Epithelial cell of proximal tubule (primary cell): ENCODE measurements around the gene LIG3. TPM values are rescaled to one million over a fixed set of nuclear protein-coding genes. Genes with fewer than 3 reads are reported as not detected.
"Not testable (repeated sequence)": the region's sequence is repeated elsewhere in the genome, so short reads cannot be mapped to it uniquely, and the experiment has no call there.

Experiments used
- DNase-seq: peaks from one replicate; pipeline ENCODE4 v3.0.0-alpha.2; 2011; ENCODE audit warnings: low read depth
- H3K4me3 ChIP-seq: 2 replicates; pipeline ENCODE4 v1.5.1; 2011; ENCODE audit warnings: low read depth, mild to moderate bottlenecking, low read length
- total RNA-seq: library from RNA; depleted of rRNA; stranded (reverse); fragments of >200 nt; gene quantifications from 2 replicates; pipeline ENCODE4 v1.2.3, GENCODE V29; 2015
- TF ChIP-seq, protein P1 (sequence below): conservative IDR thresholded peaks from 2 replicates; pipeline ENCODE4 v1.5.1; 2012; ENCODE audit warnings: low read depth, mild to moderate bottlenecking, low read length

The LIG3 gene
- total RNA-seq, 1 donor from 2014 or later: 36.2 TPM

DNA sequence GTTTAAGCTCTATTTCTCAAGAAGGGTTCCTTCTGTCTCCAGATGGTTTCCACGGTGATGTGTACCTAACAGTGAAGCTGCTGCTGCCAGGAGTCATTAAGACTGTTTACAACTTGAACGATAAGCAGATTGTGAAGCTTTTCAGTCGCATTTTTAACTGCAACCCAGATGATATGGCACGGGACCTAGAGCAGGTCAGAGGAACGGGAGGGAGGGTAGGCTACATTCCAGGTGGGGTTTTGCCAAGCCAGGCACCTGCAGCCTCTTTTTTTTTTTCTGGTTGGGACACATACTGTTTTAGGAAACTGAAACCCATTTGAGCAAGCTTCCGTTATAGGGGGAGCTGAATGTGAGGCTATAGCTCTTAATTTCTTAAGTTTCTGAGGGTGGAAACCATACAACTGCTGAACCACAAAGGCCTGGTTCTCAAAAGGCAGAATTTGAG is 10.6 kb downstream of the LIG3 start:
- no peak overlapping the region for H3K4me3 ChIP-seq
- TF ChIP-seq, protein P1, sequence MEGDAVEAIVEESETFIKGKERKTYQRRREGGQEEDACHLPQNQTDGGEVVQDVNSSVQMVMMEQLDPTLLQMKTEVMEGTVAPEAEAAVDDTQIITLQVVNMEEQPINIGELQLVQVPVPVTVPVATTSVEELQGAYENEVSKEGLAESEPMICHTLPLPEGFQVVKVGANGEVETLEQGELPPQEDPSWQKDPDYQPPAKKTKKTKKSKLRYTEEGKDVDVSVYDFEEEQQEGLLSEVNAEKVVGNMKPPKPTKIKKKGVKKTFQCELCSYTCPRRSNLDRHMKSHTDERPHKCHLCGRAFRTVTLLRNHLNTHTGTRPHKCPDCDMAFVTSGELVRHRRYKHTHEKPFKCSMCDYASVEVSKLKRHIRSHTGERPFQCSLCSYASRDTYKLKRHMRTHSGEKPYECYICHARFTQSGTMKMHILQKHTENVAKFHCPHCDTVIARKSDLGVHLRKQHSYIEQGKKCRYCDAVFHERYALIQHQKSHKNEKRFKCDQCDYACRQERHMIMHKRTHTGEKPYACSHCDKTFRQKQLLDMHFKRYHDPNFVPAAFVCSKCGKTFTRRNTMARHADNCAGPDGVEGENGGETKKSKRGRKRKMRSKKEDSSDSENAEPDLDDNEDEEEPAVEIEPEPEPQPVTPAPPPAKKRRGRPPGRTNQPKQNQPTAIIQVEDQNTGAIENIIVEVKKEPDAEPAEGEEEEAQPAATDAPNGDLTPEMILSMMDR: no peak
- DNase-seq: no peak

DNA sequence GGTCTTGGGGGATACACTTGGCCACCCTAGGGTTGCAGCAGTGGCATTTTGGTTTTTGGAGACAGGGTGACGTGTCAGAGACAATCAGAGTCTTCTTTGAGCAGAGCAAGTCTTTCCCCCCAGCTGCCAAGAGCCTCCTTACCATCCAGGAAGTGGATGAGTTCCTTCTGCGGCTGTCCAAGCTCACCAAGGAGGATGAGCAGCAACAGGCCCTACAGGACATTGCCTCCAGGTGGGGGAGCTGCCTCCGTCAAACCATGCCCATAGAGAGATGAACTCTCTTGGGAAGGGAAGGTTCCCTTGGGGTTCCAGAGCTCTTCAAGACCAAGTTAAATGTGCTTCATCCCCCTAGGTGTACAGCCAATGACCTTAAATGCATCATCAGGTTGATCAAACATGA is 11.3 kb downstream of the LIG3 start:
- no peak overlapping the region for H3K4me3 ChIP-seq
- TF ChIP-seq, protein P1: no peak
- no peak for DNase-seq

DNA sequence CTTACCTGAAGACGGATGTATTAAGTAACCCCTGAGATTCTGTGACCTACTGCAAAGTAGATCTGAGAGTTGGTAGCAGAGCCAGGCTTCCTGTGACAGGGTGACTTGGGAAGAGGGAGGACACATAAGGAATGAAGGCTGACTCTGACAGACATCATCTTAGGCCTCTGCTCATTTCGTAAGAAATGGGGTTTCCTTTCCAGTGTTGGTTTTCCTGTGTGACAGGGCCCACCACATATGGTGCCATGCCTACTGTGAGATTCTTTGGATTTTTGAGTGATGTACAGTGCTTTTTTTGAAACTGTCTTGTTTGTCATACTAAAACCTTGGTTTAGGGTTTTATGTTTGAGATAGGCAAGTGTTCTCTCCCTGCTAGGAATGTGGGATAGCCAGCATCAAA is 12.7 kb downstream of the LIG3 start:
- TF ChIP-seq, protein P1: no peak
- no peak overlapping the region for H3K4me3 ChIP-seq
- no peak for DNase-seq

GRCh38 chr17:34996422-34997285 is 16.3 kb downstream of the LIG3 start:
- no peak overlapping the region for H3K4me3 ChIP-seq
- TF ChIP-seq, protein P1: no peak
- no peak for DNase-seq

DNA sequence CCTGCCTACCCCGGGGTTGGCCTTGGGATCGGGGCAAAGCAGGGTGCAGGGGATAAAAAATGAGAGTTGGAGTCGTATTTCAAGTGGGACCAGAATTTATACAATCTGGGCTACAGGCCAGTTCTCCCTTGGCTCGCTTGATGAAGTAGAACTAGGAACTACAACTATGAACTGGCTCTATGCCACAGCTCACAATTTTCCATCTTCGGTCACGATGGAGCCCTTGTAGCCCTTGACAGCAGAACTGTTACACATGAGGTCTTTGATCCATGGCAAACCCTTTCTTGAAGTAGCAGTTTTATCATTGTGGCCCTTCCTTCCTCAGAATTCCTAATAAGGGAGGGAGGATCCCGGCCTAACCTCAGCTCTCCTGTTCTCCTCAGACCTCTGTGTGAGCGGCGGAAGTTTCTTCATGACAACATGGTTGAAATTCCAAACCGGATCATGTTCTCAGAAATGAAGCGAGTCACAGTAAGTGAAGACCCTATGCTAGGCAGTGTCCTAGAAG is 17.1 kb downstream of the LIG3 start:
- no peak overlapping the region for H3K4me3 ChIP-seq
- DNase-seq: peak; percentile 51
- TF ChIP-seq, protein P1: no peak

DNA sequence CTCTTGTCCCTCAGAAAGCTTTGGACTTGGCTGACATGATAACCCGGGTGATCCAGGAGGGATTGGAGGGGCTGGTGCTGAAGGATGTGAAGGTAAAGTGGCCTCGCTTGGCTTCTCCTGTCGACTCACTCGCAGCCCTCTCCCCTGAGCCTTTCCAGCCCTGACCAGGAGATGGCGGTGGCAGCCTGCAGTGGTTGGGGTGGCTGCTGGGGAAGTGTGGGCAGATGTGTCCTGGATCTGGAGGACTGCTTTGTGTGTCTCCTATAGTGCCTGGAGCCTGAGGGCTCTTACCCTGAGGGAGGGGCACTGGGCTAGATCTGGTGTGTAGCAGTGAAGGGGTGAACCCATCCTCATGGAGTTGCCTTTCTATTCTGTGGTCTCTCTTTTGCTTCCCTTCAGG is 17.9 kb downstream of the LIG3 start:
- no peak for DNase-seq
- TF ChIP-seq, protein P1: peak; percentile 90
- no peak overlapping the region for H3K4me3 ChIP-seq

GRCh38 chr17:34999456-34999855 is 19.1 kb downstream of the LIG3 start:
- TF ChIP-seq, protein P1: no peak
- DNase-seq: no peak
- no peak overlapping the region for H3K4me3 ChIP-seq

- not testable (repeated sequence) for DNase-seq, H3K4me3 ChIP-seq
These were observed 20.7 kb downstream of the LIG3 start for GRCh38 chr17:35000965-35001364.
